HG03342 (cell line): ENCODE data around the gene FMN1.

Experiments used
- ATAC-seq: cut with Tn5 transposase; IDR thresholded peaks from one replicate; pipeline ENCODE4 v1.9.1; 2021; ENCODE audit warnings: mild to moderate bottlenecking, moderate library complexity; ENCODE audit not compliant: unreplicated experiment

FMN1 gene

DNA sequence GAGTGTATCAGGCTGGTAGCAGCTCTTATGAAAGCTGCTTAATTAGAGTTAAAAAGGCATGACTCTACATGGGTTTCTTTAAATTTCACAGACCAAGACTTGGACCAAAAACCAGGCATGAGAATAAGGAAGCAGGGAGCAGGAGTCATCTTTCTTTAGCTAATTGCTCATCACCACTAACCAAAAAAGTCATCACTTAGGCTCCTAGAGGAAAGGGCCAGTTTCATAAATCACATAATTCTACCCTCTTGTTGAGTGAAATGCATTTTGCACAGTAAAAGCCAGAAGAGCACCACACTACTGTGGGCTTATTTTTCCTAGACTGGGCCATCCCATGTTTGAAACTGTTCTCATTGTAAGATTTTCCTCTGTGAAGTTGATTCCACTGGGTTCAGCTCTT is 301.1 kb downstream of the FMN1 start:
- no peak for ATAC-seq

- no peak for ATAC-seq
These were observed 305.3 kb downstream of the FMN1 start for GRCh38 chr15:32889214-32889613.

GRCh38 chr15:32888221-32888761 is 306.2 kb downstream of the FMN1 start:
- ATAC-seq = no peak

DNA sequence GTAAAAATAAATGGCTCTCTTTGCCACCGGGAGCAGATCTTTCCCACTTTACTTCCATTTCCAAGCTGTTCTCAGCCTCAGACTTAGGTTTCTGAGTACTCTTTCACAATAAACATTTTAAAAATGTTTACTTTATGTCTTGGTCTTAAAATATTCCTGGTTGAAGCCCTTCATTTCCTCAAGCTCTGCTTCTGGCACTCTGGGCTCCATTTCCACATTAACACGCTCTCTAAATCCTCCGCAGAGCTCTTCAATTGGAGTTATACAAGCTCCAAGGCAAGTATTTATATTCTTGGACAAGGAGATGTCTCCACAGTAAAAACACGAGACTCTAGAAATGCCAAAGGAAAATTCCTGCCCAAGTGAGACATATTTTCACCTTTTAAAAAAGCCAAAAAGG is 307.4 kb downstream of the FMN1 start:
- no peak for ATAC-seq

GRCh38 chr15:32886459-32886858 is 308.1 kb downstream of the FMN1 start:
- ATAC-seq = no peak

- ATAC-seq = no peak
These were observed 308.8 kb downstream of the FMN1 start for GRCh38 chr15:32885713-32886112.

DNA sequence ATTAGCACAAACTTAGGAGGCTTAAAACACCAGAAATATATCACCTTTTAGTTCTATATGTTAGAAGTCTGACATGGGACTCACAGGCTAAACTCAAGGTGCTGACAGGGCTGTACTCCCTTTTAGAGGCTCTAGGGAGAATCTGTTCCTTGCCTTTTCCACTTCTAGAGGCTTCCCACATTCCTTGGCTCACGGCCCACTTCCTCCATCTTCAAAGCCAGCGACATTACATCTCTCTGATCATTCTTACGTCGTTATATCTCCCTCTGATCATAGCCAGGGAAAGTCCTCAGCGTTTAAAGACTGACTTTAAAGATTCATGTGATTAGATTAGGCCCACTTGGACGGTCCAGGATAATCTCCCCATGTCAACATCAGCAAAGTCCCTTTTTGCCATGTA is 310.4 kb downstream of the FMN1 start:
- no peak for ATAC-seq

- no peak for ATAC-seq
These were observed 311.6 kb downstream of the FMN1 start for GRCh38 chr15:32882955-32883354.

- no peak for ATAC-seq
These were observed 313.0 kb downstream of the FMN1 start for GRCh38 chr15:32881528-32881927.

GRCh38 chr15:32880642-32881041 is 313.9 kb downstream of the FMN1 start:
- ATAC-seq = no peak

DNA sequence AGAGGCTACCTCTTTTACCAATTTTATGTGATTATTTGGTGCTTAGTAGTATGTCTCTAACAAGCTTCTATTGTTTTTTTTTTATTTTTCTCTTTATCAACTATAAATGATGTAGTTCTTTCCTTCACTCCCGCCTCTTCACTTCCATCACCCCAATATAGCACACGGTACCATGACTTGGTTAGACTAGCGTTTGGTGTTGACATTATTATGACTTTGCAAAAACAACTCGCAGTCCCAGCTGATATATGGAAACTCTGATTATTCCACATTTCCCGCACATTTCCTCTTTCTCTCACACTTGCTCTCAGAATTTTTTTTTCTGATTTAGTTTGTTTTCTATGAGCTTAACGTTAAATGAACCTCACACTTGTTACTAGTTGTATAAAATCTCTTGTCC is 314.5 kb downstream of the FMN1 start:
- ATAC-seq = no peak

GRCh38 chr15:32878869-32879805 is 315.4 kb downstream of the FMN1 start:
- ATAC-seq = no peak

DNA sequence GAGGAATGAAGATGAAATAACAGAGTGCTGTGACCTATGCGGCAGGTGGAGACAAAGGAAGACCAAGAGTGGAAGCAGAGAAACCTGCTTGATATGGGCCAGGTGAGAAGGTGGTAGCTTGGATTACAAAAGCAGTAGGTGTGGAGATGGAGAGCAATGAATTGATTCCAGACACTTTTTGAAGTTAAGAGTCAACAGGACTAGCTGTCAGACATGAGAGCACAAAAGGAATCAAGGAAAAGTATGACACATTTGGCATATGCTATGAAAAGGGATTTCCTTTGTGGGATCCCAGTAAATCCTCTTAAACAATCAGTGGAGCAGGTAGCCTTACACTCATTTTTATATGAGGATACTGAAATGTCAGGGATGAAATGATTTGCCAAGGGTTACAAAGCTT is 316.2 kb downstream of the FMN1 start:
- ATAC-seq = no peak

GRCh38 chr15:32877252-32878019 is 317.1 kb downstream of the FMN1 start:
- no peak for ATAC-seq

DNA sequence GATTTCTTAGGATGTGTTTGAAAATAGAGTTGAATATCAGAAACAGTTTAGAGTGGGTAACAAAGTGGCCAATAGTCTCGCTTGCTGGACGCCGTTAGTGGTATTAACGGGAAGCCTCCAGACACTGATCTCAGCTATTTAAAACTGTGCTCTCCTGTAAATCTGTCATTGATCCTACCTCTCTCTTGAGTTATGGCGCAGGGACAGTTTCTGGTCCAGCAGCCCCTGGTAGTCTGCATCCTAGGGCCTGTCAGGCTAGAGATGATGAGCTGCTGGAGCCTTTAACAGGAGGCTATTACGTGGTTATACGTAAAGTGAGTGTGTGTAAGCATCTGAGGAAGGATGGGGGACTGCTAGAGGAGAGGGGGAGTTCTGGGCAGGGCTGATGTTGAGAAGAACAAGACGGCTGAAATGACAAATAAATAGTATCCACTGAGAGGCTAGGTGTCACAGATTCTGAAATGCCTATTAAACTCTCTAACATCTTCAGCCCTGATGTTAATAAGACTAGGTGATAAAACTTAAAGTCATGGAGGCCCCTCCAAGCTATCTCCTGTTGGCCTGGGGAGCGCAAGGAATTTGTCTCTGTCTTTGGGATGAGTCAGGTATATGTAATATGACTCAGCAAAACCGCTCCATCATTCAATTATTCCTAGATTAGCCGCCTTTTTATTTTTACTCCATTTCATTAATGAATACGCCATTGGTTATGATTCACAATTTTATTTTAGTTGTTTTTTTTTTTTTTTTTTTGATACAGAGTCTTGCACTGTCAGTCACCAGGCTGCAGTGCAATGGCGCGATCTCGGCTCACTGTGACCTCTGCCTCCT is 321.0 kb downstream of the FMN1 start:
- no peak for ATAC-seq

- no peak for ATAC-seq
These were observed 321.8 kb downstream of the FMN1 start for GRCh38 chr15:32872621-32873283.

DNA sequence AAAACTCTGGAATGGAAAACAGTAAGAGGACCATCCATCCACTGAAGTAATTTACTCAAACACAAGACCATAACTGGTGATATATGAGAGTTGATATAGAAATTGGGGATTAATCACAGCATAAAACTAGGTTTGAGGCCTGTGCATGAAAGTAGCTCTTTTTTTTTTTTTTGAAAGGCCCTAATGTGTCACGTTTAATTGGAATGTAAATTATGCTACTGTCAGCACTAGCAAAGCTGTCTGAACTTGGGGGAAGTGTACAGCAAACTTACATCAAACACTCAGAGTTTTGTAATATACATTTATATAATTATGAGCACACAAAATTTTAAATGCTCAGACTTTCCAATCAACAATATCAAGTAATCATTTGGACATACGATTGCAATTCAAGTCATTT is 322.6 kb downstream of the FMN1 start:
- ATAC-seq = no peak

GRCh38 chr15:32870240-32871033 is 324.1 kb downstream of the FMN1 start:
- no peak for ATAC-seq

DNA sequence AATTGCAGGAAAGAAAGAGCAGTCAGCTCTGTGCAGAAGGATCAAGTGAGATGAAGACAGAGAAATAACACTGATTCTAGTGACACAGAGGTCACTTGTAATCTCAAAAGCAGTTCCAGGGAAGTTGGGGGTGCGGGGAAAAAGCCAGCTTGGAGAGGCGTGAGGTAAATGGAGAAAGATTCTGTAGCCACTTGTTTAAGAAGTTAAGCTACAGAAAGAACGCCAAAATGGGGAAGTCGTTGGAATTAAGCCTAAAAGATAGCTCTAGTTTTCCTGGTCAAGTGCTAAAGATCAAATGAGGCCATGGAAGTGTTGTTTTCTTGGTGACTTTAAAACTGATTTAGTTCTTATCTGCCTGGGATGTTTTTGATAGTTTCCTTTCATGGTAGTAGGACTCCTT is 324.7 kb downstream of the FMN1 start:
- ATAC-seq = no peak

DNA sequence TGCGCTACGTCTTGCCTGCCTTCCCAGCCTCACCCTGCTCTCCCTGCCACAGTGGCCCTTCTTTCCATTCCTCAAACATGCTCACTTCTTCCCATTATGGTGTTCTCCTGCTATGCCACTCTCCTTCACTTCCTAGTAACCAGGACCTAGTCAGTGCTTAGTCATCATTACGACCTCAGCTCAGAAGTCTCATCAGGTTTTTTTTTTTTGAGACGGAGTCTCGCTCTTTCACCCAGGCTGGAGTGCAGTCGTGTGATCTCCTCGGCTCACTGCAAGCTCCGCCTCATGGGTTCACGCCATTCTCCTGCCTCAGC is 327.2 kb downstream of the FMN1 start:
- no peak for ATAC-seq
